HepG2 (cell line): ENCODE measurements around the gene USP35. TPM values are rescaled to one million over a fixed set of nuclear protein-coding genes. Genes with fewer than 3 reads are reported as not detected.

ENCODE experiments used
- FIP1L1 ChIP-seq: fragments of 200-400 bp; formaldehyde crosslinking; IDR thresholded peaks from 2 replicates; pipeline ENCODE4 v1.6.1; 2018; ENCODE audit warnings: low read depth, mild to moderate bottlenecking, low read length, moderate library complexity, borderline replicate concordance; ENCODE audit not compliant: insufficient read depth
- ZNF317 ChIP-seq: sonication (generic); formaldehyde crosslinking; IDR thresholded peaks from 2 replicates; pipeline ENCODE4 v1.5.0; 2020; ENCODE audit warnings: mild to moderate bottlenecking, missing genetic modification reagents
- polyA plus RNA-seq, 8 experiments: library from polyadenylated mRNA; depleted of rRNA in 3 of 8; stranded (reverse) in 7 of 8; unstranded in 1 of 8; fragments of >200 nt; fragmentation: Illumina TruSeq in 4 of 8; extraction: Trizol in 4 of 8; gene quantifications; 2 replicates each; pipeline versions ENCODE4 v1.2.1 to v1.2.3, GENCODE V29; 2011 to 2016; ENCODE audit warnings: low read depth in 4 of 8, missing spikeins in 1 of 8, mixed read lengths in 1 of 8; ENCODE audit not compliant: insufficient read depth in 1 of 8
- total RNA-seq, 5 experiments: library from RNA; depleted of rRNA; stranded (reverse); fragments of >200 nt; fragmentation: Illumina TruSeq; extraction: Trizol; gene quantifications; 2 replicates each; pipeline ENCODE4 v1.2.3, GENCODE V29; 2016; ENCODE audit warnings: low read depth in 1 of 5
- TF ChIP-seq, protein P1 (sequence below): sonication (generic); formaldehyde crosslinking; conservative IDR thresholded peaks from 2 replicates; pipeline ENCODE4 v1.4.0; 2020; ENCODE audit warnings: missing genetic modification reagents
- TF ChIP-seq, protein P2 (sequence below): sonication (generic); formaldehyde crosslinking; conservative IDR thresholded peaks from 2 replicates; pipeline ENCODE4 v1.4.0; 2020; ENCODE audit warnings: missing genetic modification reagents

USP35 gene
- total and polyA plus RNA-seq, 2 of the 13 experiments (the other 11 are each of a cell fraction or from before 2014, with no cell fraction given) = 4.6 to 7.7 TPM

DNA sequence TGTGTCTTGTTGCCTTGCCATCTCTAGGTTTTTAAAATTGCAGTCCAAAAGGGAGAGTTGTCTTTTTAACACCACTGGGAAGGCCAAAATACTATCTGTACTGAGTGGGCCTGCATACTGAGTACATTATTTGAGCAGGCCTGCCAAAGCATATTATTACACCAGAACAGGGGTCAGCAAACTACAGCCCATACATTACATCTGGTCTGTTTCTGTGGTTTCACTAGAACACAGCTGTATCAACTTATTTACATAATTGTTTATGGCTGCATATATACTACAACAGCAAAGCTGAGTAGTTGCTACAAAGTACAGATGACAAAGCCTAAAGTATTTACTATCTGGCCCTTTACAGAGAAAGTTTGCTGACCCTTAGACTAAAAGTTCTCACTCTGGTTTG lies 74.0 kb downstream of the USP35 start (continued):
- TF ChIP-seq, protein P1, sequence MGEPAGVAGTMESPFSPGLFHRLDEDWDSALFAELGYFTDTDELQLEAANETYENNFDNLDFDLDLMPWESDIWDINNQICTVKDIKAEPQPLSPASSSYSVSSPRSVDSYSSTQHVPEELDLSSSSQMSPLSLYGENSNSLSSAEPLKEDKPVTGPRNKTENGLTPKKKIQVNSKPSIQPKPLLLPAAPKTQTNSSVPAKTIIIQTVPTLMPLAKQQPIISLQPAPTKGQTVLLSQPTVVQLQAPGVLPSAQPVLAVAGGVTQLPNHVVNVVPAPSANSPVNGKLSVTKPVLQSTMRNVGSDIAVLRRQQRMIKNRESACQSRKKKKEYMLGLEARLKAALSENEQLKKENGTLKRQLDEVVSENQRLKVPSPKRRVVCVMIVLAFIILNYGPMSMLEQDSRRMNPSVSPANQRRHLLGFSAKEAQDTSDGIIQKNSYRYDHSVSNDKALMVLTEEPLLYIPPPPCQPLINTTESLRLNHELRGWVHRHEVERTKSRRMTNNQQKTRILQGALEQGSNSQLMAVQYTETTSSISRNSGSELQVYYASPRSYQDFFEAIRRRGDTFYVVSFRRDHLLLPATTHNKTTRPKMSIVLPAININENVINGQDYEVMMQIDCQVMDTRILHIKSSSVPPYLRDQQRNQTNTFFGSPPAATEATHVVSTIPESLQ = no peak
- TF ChIP-seq ZNF317 (CRISPR knock-in tag) = no peak
- TF ChIP-seq, protein P2, sequence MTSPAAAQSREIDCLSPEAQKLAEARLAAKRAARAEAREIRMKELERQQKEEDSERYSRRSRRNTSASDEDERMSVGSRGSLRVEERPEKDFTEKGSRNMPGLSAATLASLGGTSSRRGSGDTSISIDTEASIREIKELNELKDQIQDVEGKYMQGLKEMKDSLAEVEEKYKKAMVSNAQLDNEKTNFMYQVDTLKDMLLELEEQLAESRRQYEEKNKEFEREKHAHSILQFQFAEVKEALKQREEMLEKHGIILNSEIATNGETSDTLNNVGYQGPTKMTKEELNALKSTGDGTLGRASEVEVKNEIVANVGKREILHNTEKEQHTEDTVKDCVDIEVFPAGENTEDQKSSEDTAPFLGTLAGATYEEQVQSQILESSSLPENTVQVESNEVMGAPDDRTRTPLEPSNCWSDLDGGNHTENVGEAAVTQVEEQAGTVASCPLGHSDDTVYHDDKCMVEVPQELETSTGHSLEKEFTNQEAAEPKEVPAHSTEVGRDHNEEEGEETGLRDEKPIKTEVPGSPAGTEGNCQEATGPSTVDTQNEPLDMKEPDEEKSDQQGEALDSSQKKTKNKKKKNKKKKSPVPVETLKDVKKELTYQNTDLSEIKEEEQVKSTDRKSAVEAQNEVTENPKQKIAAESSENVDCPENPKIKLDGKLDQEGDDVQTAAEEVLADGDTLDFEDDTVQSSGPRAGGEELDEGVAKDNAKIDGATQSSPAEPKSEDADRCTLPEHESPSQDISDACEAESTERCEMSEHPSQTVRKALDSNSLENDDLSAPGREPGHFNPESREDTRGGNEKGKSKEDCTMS (CRISPR knock-in tag) = no peak
- no peak for TF ChIP-seq FIP1L1

Other genes starting within 250 kb of the USP35 start
- 29.6 and 37.3 TPM in 2 replicates for gene INTS4, start 194.3 kb upstream of the USP35 start, total RNA-seq (2016; rRNA removed; fragmentation: Illumina TruSeq; extraction: Trizol)
- gene INTS4, start 194.3 kb upstream of the USP35 start, polyA plus RNA-seq (2011; rRNA removed) = 44.8 and 59.2 TPM in 2 replicates
- gene KCTD14, start 165.6 kb upstream of the USP35 start, total RNA-seq (2016; rRNA removed; fragmentation: Illumina TruSeq; extraction: Trizol) = 10.3 and 15.3 TPM in 2 replicates
- 12.6 and 15.6 TPM in 2 replicates for gene KCTD14, start 165.6 kb upstream of the USP35 start, polyA plus RNA-seq (2011; rRNA removed)
- 0.13 TPM in 1 of 2 replicates, not detected in the other for gene THRSP, start 125.1 kb upstream of the USP35 start, total RNA-seq (2016; rRNA removed; fragmentation: Illumina TruSeq; extraction: Trizol)
- gene THRSP, start 125.1 kb upstream of the USP35 start, polyA plus RNA-seq (2011; rRNA removed) = 0.48 and 0.58 TPM in 2 replicates
- gene NDUFC2, start 109.1 kb upstream of the USP35 start, total RNA-seq (2016; rRNA removed; fragmentation: Illumina TruSeq; extraction: Trizol) = 312 and 363 TPM in 2 replicates
- gene NDUFC2, start 109.1 kb upstream of the USP35 start, polyA plus RNA-seq (2011; rRNA removed) = 220 and 256 TPM in 2 replicates
- 50.0 and 88.0 TPM in 2 replicates for gene ALG8, start 49.3 kb upstream of the USP35 start, total RNA-seq (2016; rRNA removed; fragmentation: Illumina TruSeq; extraction: Trizol)
- gene ALG8, start 49.3 kb upstream of the USP35 start, polyA plus RNA-seq (2011; rRNA removed) = 53.5 and 75.8 TPM in 2 replicates
- 3.1 and 3.9 TPM in 2 replicates for gene KCTD21, start 293 bp upstream of the USP35 start, total RNA-seq (2016; rRNA removed; fragmentation: Illumina TruSeq; extraction: Trizol)
- 13.2 and 13.5 TPM in 2 replicates for gene KCTD21, start 293 bp upstream of the USP35 start, polyA plus RNA-seq (2011; rRNA removed)
- 3.2 and 4.1 TPM in 2 replicates for gene GAB2, start 228.9 kb downstream of the USP35 start, total RNA-seq (2016; rRNA removed; fragmentation: Illumina TruSeq; extraction: Trizol)
- gene GAB2, start 228.9 kb downstream of the USP35 start, polyA plus RNA-seq (2011; rRNA removed) = 7.9 and 8.6 TPM in 2 replicates